GM21367 (cell line): ENCODE data around the gene KCNA2.

Source experiments
- ATAC-seq: cut with Tn5 transposase; IDR thresholded peaks from one replicate; pipeline ENCODE4 v1.9.1; 2021; ENCODE audit not compliant: unreplicated experiment

KCNA2 gene

GRCh38 chr1:110605446-110605845, 712 bp downstream of the KCNA2 start:
- ATAC-seq, result no peak

GRCh38 chr1:110604586-110605148, 1.5 kb downstream of the KCNA2 start:
- ATAC-seq, result no peak

- ATAC-seq, result no peak
These were observed 3.1 kb downstream of the KCNA2 start for GRCh38 chr1:110603058-110603457.

- no peak for ATAC-seq
These were observed 3.7 kb downstream of the KCNA2 start for GRCh38 chr1:110602466-110602865.

- ATAC-seq, result no peak
These were observed 4.8 kb downstream of the KCNA2 start for GRCh38 chr1:110601332-110601731.

- no peak for ATAC-seq
These were observed 5.4 kb downstream of the KCNA2 start for GRCh38 chr1:110600716-110601115.

- ATAC-seq, result no peak
These were observed 8.2 kb downstream of the KCNA2 start for GRCh38 chr1:110597966-110598365.

- ATAC-seq, result no peak
These were observed 9.8 kb downstream of the KCNA2 start for GRCh38 chr1:110596312-110596711.

- ATAC-seq, result no peak
These were observed 10.8 kb downstream of the KCNA2 start for GRCh38 chr1:110595353-110595710.

GRCh38 chr1:110594456-110595352, 11.5 kb downstream of the KCNA2 start:
- ATAC-seq, result no peak

- ATAC-seq, result no peak
These were observed 12.3 kb downstream of the KCNA2 start for GRCh38 chr1:110593902-110594301.

- ATAC-seq, result no peak
These were observed 14.2 kb downstream of the KCNA2 start for GRCh38 chr1:110591956-110592355.

- no peak for ATAC-seq
These were observed 17.2 kb downstream of the KCNA2 start for GRCh38 chr1:110588991-110589390.

- no peak for ATAC-seq
These were observed 17.7 kb downstream of the KCNA2 start for GRCh38 chr1:110588486-110588885.

GRCh38 chr1:110587906-110588305, 18.3 kb downstream of the KCNA2 start:
- ATAC-seq, result no peak

- no peak for ATAC-seq
These were observed 20.7 kb downstream of the KCNA2 start for GRCh38 chr1:110585481-110585880.

- no peak for ATAC-seq
These were observed 22.1 kb downstream of the KCNA2 start for GRCh38 chr1:110584045-110584444.

- ATAC-seq, result no peak
These were observed 22.7 kb downstream of the KCNA2 start for GRCh38 chr1:110583505-110583904.

GRCh38 chr1:110582378-110582777, 23.8 kb downstream of the KCNA2 start:
- ATAC-seq, result no peak

GRCh38 chr1:110581682-110582145, 24.4 kb downstream of the KCNA2 start:
- ATAC-seq, result no peak

- no peak for ATAC-seq
These were observed 25.9 kb downstream of the KCNA2 start for GRCh38 chr1:110580244-110580643.

- ATAC-seq, result no peak
These were observed 26.7 kb downstream of the KCNA2 start for GRCh38 chr1:110579460-110579859.
